Measurements from ENCODE around the gene DNAH1. TPM values are rescaled to one million over a fixed set of nuclear protein-coding genes. Genes with fewer than 3 reads are reported as not detected.

DNAH1 gene
- total and polyA plus RNA-seq, 5 donors = 2.6 to 4.0 (median 3.6) TPM

DNA sequence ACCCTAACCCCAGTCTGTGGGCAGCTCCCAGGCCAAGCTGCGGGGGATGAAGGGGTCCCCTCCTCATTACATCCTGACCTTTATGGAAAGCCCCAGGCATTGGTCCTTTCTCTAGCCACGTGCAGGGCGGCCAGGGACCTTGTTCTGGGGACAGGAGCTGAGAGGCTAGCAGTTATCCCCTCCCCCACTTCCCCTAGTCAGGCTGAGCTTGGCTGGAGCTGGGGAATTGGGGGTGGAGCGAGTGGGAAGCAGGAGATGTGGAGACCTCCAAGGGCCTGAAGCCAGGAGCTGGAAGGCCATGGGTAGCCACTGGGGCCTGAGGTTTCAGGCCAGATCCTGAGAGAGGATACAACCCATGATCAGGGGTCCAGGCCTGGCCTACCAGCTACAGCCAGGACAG lies 45.8 kb downstream of the DNAH1 start:
- WGBS = 79% methylated on average over 4 of the region's 4 CpGs
- intact Hi-C loops (cut with DNase I) = no loop called here
- no peaks in the 10 kb centered on the region for H3K4me1 ChIP-seq (ENCODE audit: control insufficient read depth, insufficient read depth, low read length)
- peak in 2 of 3 donors; percentile 7 to 37 for DNase-seq
- H3K27me3 ChIP-seq (ENCODE audit: control insufficient read depth, insufficient read depth) = no peaks in the 10 kb centered on the region
- ATAC-seq = no peak
- no peaks in the 10 kb centered on the region for H3K9me3 ChIP-seq (ENCODE audit: control insufficient read depth, low read length)
- H3K4me3 ChIP-seq (ENCODE audit: low read length) = no peak overlapping the region
- H3K27ac ChIP-seq (ENCODE audit: low read length) = no peak overlapping the region

- Histone ChIP-seq H3K9me3 (ENCODE audit: control insufficient read depth, low read length) (no peaks in the 10 kb centered on the region), H3K27me3 (ENCODE audit: control insufficient read depth, insufficient read depth) (no peaks in the 10 kb centered on the region), H3K4me1 (ENCODE audit: control insufficient read depth, insufficient read depth, low read length) (no peaks in the 10 kb centered on the region), H3K4me3 (ENCODE audit: low read length) (no peak overlapping the region), H3K27ac (ENCODE audit: low read length) (no peak overlapping the region)
- ATAC-seq (no peak), DNase-seq (peak in 1 of 3 donors; percentile 57)
- 91% methylated on average over 19 of the region's 19 CpGs for WGBS
- intact Hi-C loops (cut with DNase I) = no loop called here
Observed at GRCh38 chr3:52364322-52365035, 48.4 kb downstream of the DNAH1 start.

DNA sequence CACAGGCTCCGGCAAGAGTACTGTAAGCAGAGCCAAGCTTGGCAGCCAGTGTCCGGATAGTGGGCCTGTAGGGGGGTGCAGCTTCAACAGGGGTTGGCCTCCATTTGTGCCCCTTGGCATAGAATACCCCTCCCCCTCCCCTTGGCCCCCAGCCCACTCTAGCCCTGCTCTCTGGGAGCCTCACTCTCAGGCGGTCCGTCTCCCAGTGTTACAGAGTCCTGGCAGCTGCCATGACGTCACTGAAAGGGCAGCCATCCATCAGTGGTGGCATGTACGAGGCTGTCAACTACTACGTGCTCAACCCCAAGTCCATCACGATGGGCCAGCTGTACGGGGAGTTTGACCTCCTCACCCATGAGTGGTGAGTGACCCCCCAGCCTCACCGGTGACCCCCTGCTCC lies 50.4 kb downstream of the DNAH1 start:
- DNase-seq (no peak), ATAC-seq (no peak)
- Histone ChIP-seq H3K4me1 (ENCODE audit: control insufficient read depth, insufficient read depth, low read length) (no peaks in the 10 kb centered on the region), H3K9me3 (ENCODE audit: control insufficient read depth, low read length) (no peaks in the 10 kb centered on the region), H3K4me3 (ENCODE audit: low read length) (no peak overlapping the region), H3K27me3 (ENCODE audit: control insufficient read depth, insufficient read depth) (no peaks in the 10 kb centered on the region), H3K27ac (ENCODE audit: low read length) (no peak overlapping the region)
- WGBS = 77% methylated on average over 10 of the region's 10 CpGs
- intact Hi-C loops (cut with DNase I) = no loop called here

DNA sequence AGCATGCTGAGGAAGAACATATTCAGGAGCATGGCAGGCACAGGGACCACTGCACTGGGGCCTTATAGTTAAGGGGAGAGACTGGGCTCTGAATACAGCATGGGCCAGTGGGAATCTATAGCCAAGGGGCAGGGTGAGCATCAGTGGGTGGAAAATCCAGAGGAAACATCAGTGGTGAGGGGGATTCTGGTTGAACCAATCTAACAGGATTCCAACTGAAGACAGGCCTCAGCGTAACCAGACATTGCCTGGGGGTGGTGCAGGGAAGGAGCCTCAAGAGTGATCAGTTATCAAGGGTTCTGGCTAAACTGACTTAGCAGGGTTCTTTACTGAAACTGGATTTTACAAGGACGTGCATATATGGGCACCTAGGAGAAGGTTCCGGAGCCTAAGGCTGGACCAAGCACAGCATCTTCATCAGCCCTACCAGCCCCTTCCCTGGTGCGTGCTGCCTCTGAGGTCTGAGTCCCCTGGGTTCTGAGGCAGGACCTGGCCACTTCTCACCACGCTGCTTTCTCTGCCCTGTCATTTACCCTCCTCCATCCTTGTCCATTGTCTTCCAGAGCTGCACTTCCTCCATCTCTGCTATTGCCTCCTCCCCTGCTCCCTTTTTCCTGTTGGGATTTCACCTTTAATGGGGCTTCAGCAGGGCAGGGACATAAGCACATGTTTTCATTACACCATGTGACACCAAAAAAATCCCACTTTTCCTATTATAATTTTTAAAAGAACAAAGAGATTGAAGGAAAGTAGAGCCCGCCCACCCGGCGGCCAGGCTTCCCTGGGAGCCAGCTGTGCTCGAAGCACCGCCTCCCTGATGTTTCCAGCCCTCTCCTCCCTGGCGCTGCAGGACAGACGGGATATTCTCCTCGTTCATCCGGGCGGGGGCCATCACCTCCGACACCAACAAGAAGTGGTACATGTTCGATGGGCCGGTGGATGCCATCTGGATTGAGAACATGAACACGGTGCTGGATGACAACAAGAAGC lies 52.1 kb downstream of the DNAH1 start:
- Histone ChIP-seq H3K4me3 (ENCODE audit: low read length) (no peak overlapping the region), H3K27ac (ENCODE audit: low read length) (no peak overlapping the region), H3K9me3 (ENCODE audit: control insufficient read depth, low read length) (no peaks in the 10 kb centered on the region), H3K4me1 (ENCODE audit: control insufficient read depth, insufficient read depth, low read length) (no peaks in the 10 kb centered on the region), H3K27me3 (ENCODE audit: control insufficient read depth, insufficient read depth) (no peaks in the 10 kb centered on the region)
- intact Hi-C loops (cut with DNase I) = no loop called here
- DNase-seq (no peak), ATAC-seq (no peak)
- WGBS = 52% methylated on average over 19 of the region's 19 CpGs

DNA sequence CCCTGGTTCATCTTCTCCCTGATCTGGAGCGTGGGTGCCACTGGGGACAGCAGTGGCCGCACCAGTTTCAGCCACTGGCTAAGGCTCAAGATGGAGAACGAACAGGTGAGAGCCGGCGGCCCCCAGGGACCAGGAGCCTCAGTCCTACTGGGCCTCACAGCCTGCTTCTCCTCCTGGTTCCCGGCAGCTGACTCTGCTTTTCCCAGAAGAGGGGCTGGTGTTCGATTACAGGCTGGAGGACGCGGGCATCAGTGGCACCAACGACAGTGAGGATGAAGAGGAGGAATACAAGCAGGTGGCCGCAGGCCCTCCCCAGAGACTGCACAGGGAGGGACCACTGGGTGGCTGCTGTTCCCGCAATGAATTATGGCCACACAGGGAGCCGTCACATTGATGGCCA lies 54.4 kb downstream of the DNAH1 start:
- Histone ChIP-seq H3K9me3 (ENCODE audit: control insufficient read depth, low read length) (no peaks in the 10 kb centered on the region), H3K4me1 (ENCODE audit: control insufficient read depth, insufficient read depth, low read length) (no peaks in the 10 kb centered on the region), H3K27me3 (ENCODE audit: control insufficient read depth, insufficient read depth) (no peaks in the 10 kb centered on the region), H3K4me3 (ENCODE audit: low read length) (no peak overlapping the region), H3K27ac (ENCODE audit: low read length) (no peak overlapping the region)
- 93% methylated on average over 13 of the region's 13 CpGs for WGBS
- no peak for DNase-seq
- intact Hi-C loops (cut with DNase I) = no loop called here
- no peak for ATAC-seq

DNA sequence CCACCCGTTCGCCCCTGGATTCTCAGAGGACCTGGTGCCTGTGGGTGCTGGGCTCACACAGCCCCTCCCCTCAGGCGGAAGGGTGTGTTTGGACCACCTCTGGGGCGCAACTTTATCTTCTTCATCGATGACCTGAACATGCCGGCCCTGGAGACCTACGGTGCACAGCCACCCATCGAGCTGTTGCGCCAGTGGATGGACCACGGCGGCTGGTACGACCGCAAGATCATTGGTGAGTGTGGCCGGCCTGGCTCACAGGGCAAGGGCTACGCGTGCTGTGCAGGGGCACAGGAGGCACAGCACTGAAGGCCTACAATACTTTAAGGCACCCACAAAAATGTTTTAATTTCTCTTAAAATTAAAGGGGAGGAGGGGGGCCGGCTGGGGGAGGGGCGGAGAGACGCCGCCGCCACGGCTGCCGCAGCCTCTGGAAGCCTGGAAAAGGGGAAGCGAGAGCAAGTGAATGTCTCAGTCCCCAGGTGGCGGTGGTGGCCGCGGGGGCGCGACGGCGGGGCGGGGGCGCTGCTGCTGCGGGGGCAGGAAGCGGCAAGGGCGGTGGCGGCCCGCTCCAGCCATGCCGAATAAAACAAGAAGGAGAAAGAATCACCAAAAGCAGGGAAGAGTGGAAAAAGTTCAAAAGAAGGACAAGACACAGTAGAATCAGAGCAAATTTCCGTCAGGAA lies 56.8 kb downstream of the DNAH1 start:
- no peaks in the 10 kb centered on the region for H3K27me3 ChIP-seq (ENCODE audit: control insufficient read depth, insufficient read depth)
- H3K9me3 ChIP-seq (ENCODE audit: control insufficient read depth, low read length) = no peaks in the 10 kb centered on the region
- peak; percentile 20 to 32 for ATAC-seq
- intact Hi-C loops (cut with DNase I) = no loop called here
- H3K27ac ChIP-seq (ENCODE audit: low read length) = no peak overlapping the region
- no peak overlapping the region for H3K4me3 ChIP-seq (ENCODE audit: low read length)
- DNase-seq = peak; percentile 39 to 81 (median 77)
- WGBS = 36% methylated on average over 40 of the region's 40 CpGs
- no peaks in the 10 kb centered on the region for H3K4me1 ChIP-seq (ENCODE audit: control insufficient read depth, insufficient read depth, low read length)

DNA sequence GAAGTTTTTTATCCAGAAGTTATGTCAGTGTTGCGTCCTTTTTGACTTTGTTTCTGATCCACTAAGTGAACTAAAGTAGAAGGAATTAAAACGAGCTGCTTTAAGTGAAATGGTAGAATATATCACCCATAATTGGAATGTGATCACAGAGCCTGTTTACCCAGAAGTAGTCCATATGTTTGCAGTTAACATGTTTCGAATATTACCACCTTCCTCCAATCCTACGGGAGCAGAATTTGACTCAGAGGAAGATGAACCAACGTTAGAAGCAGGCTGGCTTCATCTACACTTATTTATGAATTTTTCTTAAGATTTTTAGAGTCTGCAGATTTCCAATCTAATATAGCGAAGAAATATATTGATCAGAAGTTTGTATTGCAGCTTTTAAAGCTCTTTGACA lies 57.6 kb downstream of the DNAH1 start:
- H3K9me3 ChIP-seq (ENCODE audit: control insufficient read depth, low read length) = no peaks in the 10 kb centered on the region
- DNase-seq = no peak
- intact Hi-C loops (cut with DNase I) = no loop called here
- no peaks in the 10 kb centered on the region for H3K27me3 ChIP-seq (ENCODE audit: control insufficient read depth, insufficient read depth)
- H3K4me3 ChIP-seq (ENCODE audit: low read length) = no peak overlapping the region
- no peaks in the 10 kb centered on the region for H3K4me1 ChIP-seq (ENCODE audit: control insufficient read depth, insufficient read depth, low read length)
- 70% methylated on average over 6 of the region's 6 CpGs for WGBS
- ATAC-seq = no peak
- H3K27ac ChIP-seq (ENCODE audit: low read length) = no peak overlapping the region

GRCh38 chr3:52374173-52374572 lies 58.1 kb downstream of the DNAH1 start:
- ATAC-seq = no peak
- H3K27ac ChIP-seq (ENCODE audit: low read length) = no peak overlapping the region
- no peak overlapping the region for H3K4me3 ChIP-seq (ENCODE audit: low read length)
- no peaks in the 10 kb centered on the region for H3K4me1 ChIP-seq (ENCODE audit: control insufficient read depth, insufficient read depth, low read length)
- H3K27me3 ChIP-seq (ENCODE audit: control insufficient read depth, insufficient read depth) = no peaks in the 10 kb centered on the region
- 93% methylated on average over 2 of the region's 2 CpGs for WGBS
- H3K9me3 ChIP-seq (ENCODE audit: control insufficient read depth, low read length) = no peaks in the 10 kb centered on the region
- intact Hi-C loops (cut with DNase I) = no loop called here
- no peak for DNase-seq

- Histone ChIP-seq H3K27me3 (ENCODE audit: control insufficient read depth, insufficient read depth) (no peaks in the 10 kb centered on the region), H3K4me3 (ENCODE audit: low read length) (no peak overlapping the region), H3K4me1 (ENCODE audit: control insufficient read depth, insufficient read depth, low read length) (no peaks in the 10 kb centered on the region), H3K27ac (ENCODE audit: low read length) (no peak overlapping the region), H3K9me3 (ENCODE audit: control insufficient read depth, low read length) (no peaks in the 10 kb centered on the region)
- intact Hi-C loops (cut with DNase I) = no loop called here
- WGBS = 71% methylated on average over 10 of the region's 10 CpGs
- DNase-seq (peak in 1 of 3 donors; percentile 57), ATAC-seq (peak in 1 of 2 donors; percentile 19)
Observed at GRCh38 chr3:52379610-52380009, 63.5 kb downstream of the DNAH1 start.

GRCh38 chr3:52380023-52380422 lies 63.9 kb downstream of the DNAH1 start:
- intact Hi-C loops (cut with DNase I) = no loop called here
- Histone ChIP-seq H3K4me3 (ENCODE audit: low read length) (no peak overlapping the region), H3K4me1 (ENCODE audit: control insufficient read depth, insufficient read depth, low read length) (no peaks in the 10 kb centered on the region), H3K27me3 (ENCODE audit: control insufficient read depth, insufficient read depth) (no peaks in the 10 kb centered on the region), H3K27ac (ENCODE audit: low read length) (no peak overlapping the region), H3K9me3 (ENCODE audit: control insufficient read depth, low read length) (no peaks in the 10 kb centered on the region)
- DNase-seq (no peak), ATAC-seq (no peak)
- WGBS = 85% methylated on average over 10 of the region's 10 CpGs

DNA sequence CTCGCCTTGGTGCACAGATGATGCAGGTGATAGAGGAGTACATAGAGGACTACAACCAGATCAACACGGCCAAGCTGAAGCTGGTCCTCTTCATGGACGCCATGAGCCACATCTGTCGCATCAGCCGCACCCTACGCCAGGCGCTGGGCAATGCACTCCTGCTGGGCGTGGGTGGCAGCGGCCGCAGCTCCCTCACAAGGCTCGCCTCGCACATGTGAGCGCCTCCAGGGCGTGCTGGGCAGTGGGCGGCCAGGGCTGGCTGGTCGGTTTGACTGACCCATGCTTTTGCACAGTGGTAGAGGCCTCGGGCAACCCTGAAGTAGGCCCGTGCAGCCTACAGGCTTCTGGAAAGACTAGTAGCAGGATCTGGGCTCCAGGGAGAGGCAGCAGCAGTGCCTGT lies 65.5 kb downstream of the DNAH1 start:
- WGBS = 92% methylated on average over 18 of the region's 18 CpGs
- DNase-seq (no peak), ATAC-seq (no peak)
- intact Hi-C loops (cut with DNase I) = no loop called here
- Histone ChIP-seq H3K4me1 (ENCODE audit: control insufficient read depth, insufficient read depth, low read length) (no peaks in the 10 kb centered on the region), H3K9me3 (ENCODE audit: control insufficient read depth, low read length) (no peaks in the 10 kb centered on the region), H3K27me3 (ENCODE audit: control insufficient read depth, insufficient read depth) (no peaks in the 10 kb centered on the region), H3K27ac (ENCODE audit: low read length) (no peak overlapping the region), H3K4me3 (ENCODE audit: low read length) (no peak overlapping the region)
